ENCODE results near the gene PTPRN2.

PTPRN2 gene

DNA sequence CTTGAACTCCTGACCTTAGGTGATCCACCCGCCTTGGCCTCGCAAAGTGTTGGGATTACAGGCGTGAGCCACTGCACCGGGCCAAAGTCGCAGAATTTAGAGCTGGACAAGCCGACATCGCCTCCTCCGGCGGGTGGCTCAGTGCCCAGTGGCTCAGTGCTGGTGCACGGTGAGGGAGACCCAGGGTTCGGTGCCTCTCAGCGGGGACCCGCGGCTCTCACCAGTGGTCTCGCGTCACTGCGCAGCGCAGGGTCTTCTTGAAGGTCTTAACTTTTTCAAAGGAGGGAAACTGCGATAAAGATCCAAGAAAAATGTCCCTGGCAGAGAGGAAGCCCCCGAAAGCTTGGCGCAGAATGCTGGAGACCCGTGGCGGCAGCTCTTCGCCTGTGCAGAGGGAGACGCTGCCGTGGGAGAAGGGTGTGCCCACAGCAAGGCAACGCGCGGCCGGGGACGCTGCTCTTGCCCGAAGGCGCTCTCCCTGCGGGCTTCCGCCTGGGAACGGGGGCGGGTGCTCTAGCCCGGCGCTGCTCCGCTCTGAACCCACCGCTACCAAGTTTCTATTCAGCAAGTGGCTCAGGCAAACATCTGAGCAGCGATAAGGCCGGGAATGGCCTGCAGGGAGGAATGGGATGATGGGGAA lies 926.5 kb downstream of the PTPRN2 start:
- ATAC-seq (replicated peaks), result no peak
- peaks cover 0 to 14% of the 10 kb centered on the region in 2 donors for H3K27me3 Mint-ChIP-seq
- peaks cover 5 to 9% of the 10 kb centered on the region in 2 donors for H3K4me1 Mint-ChIP-seq (ENCODE audit: low read depth in 2 of 2)
- no peak for DNase-seq
- no peak overlapping the region for H3K4me3 Mint-ChIP-seq
- H3K9me3 Mint-ChIP-seq, result no peaks in the 10 kb centered on the region
- no peaks in the 10 kb centered on the region for H3K36me3 Mint-ChIP-seq (ENCODE audit: insufficient read depth)
- no peak overlapping the region for H3K27ac Mint-ChIP-seq

- H3K27ac Mint-ChIP-seq, result no peak overlapping the region
- no peaks in the 10 kb centered on the region for H3K36me3 Mint-ChIP-seq (ENCODE audit: insufficient read depth)
These were observed 928.7 kb downstream of the PTPRN2 start for GRCh38 chr7:157658851-157659412.

DNA sequence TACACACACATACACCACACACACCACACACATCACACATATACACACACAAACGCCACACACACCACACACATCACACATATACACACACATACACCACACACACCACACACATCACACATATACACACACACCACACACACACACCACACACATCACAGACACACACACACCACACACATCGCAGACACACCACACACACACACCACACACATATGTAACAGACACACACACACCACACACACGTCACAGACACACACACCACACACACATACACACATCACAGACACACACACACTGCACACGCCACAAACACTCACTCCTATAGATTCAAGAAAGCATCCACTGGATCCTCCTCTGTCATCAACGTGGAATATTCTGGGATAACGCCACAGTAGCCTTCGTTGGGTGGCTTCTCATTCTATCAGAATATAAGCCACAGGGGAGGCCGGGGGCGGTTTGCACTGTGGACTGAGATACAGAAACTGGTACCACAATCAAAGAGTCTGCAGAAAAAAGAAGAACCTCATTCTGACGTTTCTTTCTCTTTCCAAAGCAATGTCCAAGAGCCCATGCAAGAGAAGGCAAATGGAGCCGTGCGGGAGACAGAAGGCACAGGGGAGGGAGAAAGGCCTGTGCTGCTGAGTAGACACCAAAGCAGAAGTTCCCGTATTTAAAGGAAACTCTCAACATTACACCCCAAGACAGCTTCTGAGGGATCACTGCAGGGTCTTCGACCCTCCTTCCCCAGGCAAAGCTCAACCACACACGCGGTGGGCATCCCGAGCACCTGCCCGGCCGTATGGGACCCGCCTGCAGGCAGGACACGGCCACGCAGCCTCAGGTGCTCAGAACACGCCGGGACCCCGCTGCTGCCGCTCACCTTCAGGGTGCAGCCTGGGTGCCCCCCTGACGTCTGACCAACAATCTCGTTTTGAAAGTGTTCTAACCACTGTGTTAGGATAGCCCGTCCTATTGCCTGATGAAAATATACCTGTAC lies 929.6 kb downstream of the PTPRN2 start:
- no peaks in the 10 kb centered on the region for H3K36me3 Mint-ChIP-seq (ENCODE audit: insufficient read depth)
- no peaks in the 10 kb centered on the region for H3K27me3 Mint-ChIP-seq
- peaks cover 5 to 9% of the 10 kb centered on the region in 2 donors for H3K4me1 Mint-ChIP-seq (ENCODE audit: low read depth in 2 of 2)
- no peaks in the 10 kb centered on the region for H3K9me3 Mint-ChIP-seq
- no peak for ATAC-seq (replicated peaks)
- H3K27ac Mint-ChIP-seq, result no peak overlapping the region
- H3K4me3 Mint-ChIP-seq, result no peak overlapping the region
- DNase-seq, result no peak

More at GRCh38 chr7:157658851-157659412, 928.7 kb downstream of the PTPRN2 start:
- H3K4me1 Mint-ChIP-seq (ENCODE audit: low read depth in 2 of 2), result peaks cover 5 to 9% of the 10 kb centered on the region in 2 donors
- no peak overlapping the region for H3K4me3 Mint-ChIP-seq
- no peaks in the 10 kb centered on the region for H3K27me3 Mint-ChIP-seq
- ATAC-seq (replicated peaks) (no peak), DNase-seq (no peak)
- no peaks in the 10 kb centered on the region for H3K9me3 Mint-ChIP-seq

GRCh38 chr7:157656195-157656769 lies 931.3 kb downstream of the PTPRN2 start:
- H3K4me3 Mint-ChIP-seq, result no peak overlapping the region
- DNase-seq (no peak), ATAC-seq (replicated peaks) (no peak)
- no peaks in the 10 kb centered on the region for H3K36me3 Mint-ChIP-seq (ENCODE audit: insufficient read depth)
- no peaks in the 10 kb centered on the region for H3K27me3 Mint-ChIP-seq
- H3K9me3 Mint-ChIP-seq, result no peaks in the 10 kb centered on the region
- H3K27ac Mint-ChIP-seq, result no peak overlapping the region
- H3K4me1 Mint-ChIP-seq (ENCODE audit: low read depth in 2 of 2), result peaks cover 5 to 9% of the 10 kb centered on the region in 2 donors

DNA sequence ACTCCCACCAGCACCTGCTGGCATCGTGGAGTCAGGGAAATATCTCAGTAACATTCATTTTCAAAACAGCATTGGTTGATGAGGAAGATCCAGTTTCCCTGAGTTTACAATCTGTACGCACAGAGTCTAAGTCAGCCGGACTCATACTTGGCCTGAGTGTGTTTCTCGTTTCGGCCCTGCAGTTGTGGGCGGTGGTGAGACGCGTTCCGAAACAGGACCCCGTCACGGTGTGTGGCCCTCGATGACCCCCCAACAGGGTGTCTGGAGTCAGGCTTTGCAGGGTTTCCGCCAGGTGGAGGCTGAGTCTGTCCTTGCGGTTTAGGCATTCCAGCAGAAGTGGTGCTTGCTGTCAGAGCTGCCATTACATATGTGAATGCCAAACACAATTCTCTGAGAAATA lies 933.3 kb downstream of the PTPRN2 start:
- Mint-ChIP-seq H3K27me3 (no peaks in the 10 kb centered on the region), H3K27ac (no peak overlapping the region), H3K4me1 (ENCODE audit: low read depth in 2 of 2) (peaks cover 0 to 3% of the 10 kb centered on the region in 2 donors), H3K4me3 (no peak overlapping the region), H3K9me3 (no peaks in the 10 kb centered on the region), H3K36me3 (ENCODE audit: insufficient read depth) (no peaks in the 10 kb centered on the region)
- no peak for ATAC-seq (replicated peaks)
- no peak for DNase-seq

DNA sequence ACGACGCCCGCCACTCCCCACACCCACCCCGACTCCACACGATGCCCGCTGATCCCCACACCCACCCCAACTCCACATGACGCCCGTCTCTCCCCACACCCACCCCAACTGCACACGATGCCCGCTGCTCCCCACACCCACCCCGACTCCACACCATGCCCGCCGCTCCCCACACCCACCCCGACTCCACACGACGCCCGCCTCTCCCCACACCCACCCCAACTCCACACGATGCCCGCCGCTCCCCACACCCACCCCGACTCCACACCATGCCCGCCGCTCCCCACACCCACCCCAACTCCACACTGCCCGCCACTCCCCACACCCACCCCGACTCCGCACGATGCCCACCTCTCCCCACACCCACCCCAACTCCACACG lies 933.8 kb downstream of the PTPRN2 start:
- ATAC-seq (replicated peaks), result no peak
- no peak for DNase-seq
- H3K27me3 Mint-ChIP-seq, result no peaks in the 10 kb centered on the region
- H3K9me3 Mint-ChIP-seq, result no peaks in the 10 kb centered on the region
- peaks cover 0 to 3% of the 10 kb centered on the region in 2 donors for H3K4me1 Mint-ChIP-seq (ENCODE audit: low read depth in 2 of 2)
- no peaks in the 10 kb centered on the region for H3K36me3 Mint-ChIP-seq (ENCODE audit: insufficient read depth)
- no peak overlapping the region for H3K4me3 Mint-ChIP-seq
- no peak overlapping the region for H3K27ac Mint-ChIP-seq

DNA sequence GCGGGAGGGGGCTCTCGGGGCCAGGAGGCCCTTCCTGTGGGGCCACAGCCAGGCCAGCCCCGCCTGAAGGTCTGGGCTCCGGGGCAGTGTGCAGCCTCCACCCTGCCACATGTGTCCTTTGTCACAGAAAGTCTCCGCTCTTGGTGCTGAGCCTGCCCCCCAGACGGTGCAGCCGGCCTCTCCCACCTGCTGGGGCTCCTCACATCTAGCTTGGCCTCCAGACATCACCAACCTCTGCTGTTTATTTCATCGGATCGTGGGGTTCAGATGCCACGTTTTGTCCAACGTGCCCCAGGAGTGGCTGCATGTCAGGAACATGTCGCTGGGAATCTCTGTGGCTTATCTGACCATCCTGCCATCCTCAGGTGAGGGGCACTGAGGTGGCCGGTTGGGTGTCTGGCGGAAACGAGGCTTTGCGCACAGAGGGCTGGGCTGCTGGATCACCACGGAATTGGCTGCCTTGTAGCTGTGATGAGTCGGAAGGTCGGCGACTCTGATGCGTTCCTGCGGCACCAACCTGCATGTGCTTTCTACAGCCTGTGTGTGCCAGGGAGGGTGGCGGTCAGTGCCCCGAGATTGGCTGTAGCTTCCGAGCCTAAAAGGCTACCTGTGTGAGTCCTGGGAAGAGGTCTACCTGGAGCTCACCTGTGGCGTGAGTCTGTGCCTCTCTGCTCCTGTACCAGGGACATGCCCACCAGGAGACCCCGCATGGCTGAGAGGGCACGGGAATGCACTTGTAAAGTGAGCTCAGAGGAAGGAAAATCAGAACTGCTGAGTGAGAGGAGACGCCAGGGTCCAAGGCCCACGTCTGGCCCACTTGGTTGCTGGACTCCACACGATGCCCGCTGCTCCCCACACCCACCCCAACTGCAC lies 934.4 kb downstream of the PTPRN2 start:
- Mint-ChIP-seq H3K4me1 (ENCODE audit: low read depth in 2 of 2) (no peaks in the 10 kb centered on the region), H3K9me3 (no peaks in the 10 kb centered on the region), H3K27me3 (no peaks in the 10 kb centered on the region), H3K27ac (no peak overlapping the region), H3K36me3 (ENCODE audit: insufficient read depth) (no peaks in the 10 kb centered on the region), H3K4me3 (no peak overlapping the region)
- DNase-seq, result no peak
- no peak for ATAC-seq (replicated peaks)

GRCh38 chr7:157652161-157652953 lies 935.3 kb downstream of the PTPRN2 start:
- no peak overlapping the region for H3K27ac Mint-ChIP-seq
- no peak overlapping the region for H3K4me3 Mint-ChIP-seq
- H3K36me3 Mint-ChIP-seq (ENCODE audit: insufficient read depth), result no peaks in the 10 kb centered on the region
- no peaks in the 10 kb centered on the region for H3K27me3 Mint-ChIP-seq
- no peaks in the 10 kb centered on the region for H3K9me3 Mint-ChIP-seq
- ATAC-seq (replicated peaks), result no peak
- no peak for DNase-seq
- H3K4me1 Mint-ChIP-seq (ENCODE audit: low read depth in 2 of 2), result no peaks in the 10 kb centered on the region

GRCh38 chr7:157651366-157652160 lies 936.1 kb downstream of the PTPRN2 start:
- H3K9me3 Mint-ChIP-seq, result no peaks in the 10 kb centered on the region
- no peak overlapping the region for H3K27ac Mint-ChIP-seq
- ATAC-seq (replicated peaks), result no peak
- H3K4me1 Mint-ChIP-seq (ENCODE audit: low read depth in 2 of 2), result no peaks in the 10 kb centered on the region
- DNase-seq, result no peak
- H3K27me3 Mint-ChIP-seq, result no peaks in the 10 kb centered on the region
- no peak overlapping the region for H3K4me3 Mint-ChIP-seq
- no peaks in the 10 kb centered on the region for H3K36me3 Mint-ChIP-seq (ENCODE audit: insufficient read depth)

DNA sequence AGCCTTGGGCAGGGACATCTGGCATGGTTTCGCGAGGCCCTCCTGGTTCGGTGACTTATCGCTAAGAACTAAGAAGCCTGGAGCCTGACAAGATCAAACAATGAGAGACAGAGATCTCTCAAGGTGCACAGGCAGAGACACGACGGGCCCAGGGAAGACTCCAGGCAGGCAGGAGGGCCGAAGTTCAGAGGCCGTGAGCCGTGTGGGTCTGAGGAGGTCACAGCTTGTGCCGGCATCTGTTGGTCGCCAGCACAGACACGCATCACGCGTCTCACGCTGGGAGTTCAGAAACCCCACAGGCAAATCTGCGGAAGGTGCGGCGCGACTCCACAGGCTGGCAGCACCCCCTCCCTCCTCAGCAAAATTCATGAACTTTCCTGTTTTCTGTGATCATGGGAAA lies 936.8 kb downstream of the PTPRN2 start:
- H3K4me3 Mint-ChIP-seq, result no peak overlapping the region
- DNase-seq (no peak), ATAC-seq (replicated peaks) (no peak)
- no peak overlapping the region for H3K27ac Mint-ChIP-seq
- no peaks in the 10 kb centered on the region for H3K9me3 Mint-ChIP-seq
- no peaks in the 10 kb centered on the region for H3K36me3 Mint-ChIP-seq (ENCODE audit: insufficient read depth)
- no peaks in the 10 kb centered on the region for H3K4me1 Mint-ChIP-seq (ENCODE audit: low read depth in 2 of 2)
- no peaks in the 10 kb centered on the region for H3K27me3 Mint-ChIP-seq

- Mint-ChIP-seq H3K9me3 (no peaks in the 10 kb centered on the region), H3K27me3 (no peaks in the 10 kb centered on the region), H3K4me3 (no peak overlapping the region), H3K4me1 (ENCODE audit: low read depth in 2 of 2) (no peaks in the 10 kb centered on the region), H3K36me3 (ENCODE audit: insufficient read depth) (no peaks in the 10 kb centered on the region), H3K27ac (no peak overlapping the region)
- no peak for ATAC-seq (replicated peaks)
- no peak for DNase-seq
These were observed 937.4 kb downstream of the PTPRN2 start for GRCh38 chr7:157650131-157650631.

All from effector memory CD8-positive, alpha-beta T cell (primary cell).